Gastroesophageal sphincter (tissue), 3 donors: ENCODE measurements around the gene POU2F1.

Source experiments
- EP300 ChIP-seq: sonication (generic); formaldehyde crosslinking; IDR thresholded peaks from one replicate; pipeline ENCODE4 v1.6.1; 2017; ENCODE audit warnings: antibody characterized with exemption, mild to moderate bottlenecking
- TF ChIP-seq, protein P1 (sequence below), 4 experiments: fragments of 200-600 bp in 2 of 4; fragments of 450-650 bp in 2 of 4; sonication (generic) in 1 of 4; IDR thresholded peaks; one replicate each; pipeline ENCODE4 v1.5.1; 2017 to 2019; ENCODE audit warnings: antibody characterized with exemption in 4 of 4, mild to moderate bottlenecking in 2 of 4, moderate library complexity in 2 of 4

DNA sequence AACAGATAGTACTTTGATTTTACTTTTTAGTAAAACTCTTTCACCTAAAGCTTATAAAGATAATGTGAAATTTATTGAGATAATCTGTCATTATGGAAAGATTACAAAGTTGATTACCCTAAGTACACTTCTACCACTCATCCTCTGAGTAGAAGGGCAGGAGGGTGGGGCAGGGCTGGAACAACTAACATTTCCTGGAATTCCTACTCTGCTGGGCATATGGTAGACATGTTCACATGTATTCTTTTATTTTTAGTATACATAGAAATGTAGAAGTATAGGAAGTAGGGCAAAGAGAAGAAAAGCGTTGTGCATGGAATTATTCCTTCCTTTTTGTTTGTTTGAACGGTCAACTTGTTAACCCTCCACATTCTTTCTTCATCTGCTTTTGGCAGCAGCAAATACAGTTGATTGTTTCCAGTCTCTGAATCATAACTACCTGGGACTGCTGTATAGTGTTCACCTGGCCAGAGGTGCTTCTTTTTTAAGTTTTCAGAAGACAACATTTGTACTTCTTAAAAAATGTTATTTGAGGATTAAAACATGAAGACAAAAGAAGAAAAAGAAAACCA lies 85.1 kb downstream of the POU2F1 start:
- TF ChIP-seq, protein P1, sequence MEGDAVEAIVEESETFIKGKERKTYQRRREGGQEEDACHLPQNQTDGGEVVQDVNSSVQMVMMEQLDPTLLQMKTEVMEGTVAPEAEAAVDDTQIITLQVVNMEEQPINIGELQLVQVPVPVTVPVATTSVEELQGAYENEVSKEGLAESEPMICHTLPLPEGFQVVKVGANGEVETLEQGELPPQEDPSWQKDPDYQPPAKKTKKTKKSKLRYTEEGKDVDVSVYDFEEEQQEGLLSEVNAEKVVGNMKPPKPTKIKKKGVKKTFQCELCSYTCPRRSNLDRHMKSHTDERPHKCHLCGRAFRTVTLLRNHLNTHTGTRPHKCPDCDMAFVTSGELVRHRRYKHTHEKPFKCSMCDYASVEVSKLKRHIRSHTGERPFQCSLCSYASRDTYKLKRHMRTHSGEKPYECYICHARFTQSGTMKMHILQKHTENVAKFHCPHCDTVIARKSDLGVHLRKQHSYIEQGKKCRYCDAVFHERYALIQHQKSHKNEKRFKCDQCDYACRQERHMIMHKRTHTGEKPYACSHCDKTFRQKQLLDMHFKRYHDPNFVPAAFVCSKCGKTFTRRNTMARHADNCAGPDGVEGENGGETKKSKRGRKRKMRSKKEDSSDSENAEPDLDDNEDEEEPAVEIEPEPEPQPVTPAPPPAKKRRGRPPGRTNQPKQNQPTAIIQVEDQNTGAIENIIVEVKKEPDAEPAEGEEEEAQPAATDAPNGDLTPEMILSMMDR (IDR thresholded peaks at IDR 0.05): no peak
- no peak for TF ChIP-seq EP300
